Suprapubic skin (tissue), 4 donors: ENCODE data around the gene SNX2. TPM values are rescaled to one million over a fixed set of nuclear protein-coding genes. Genes with fewer than 3 reads are reported as not detected.

Source experiments
- DNase-seq, 2 donors: peaks; one replicate each; pipeline ENCODE4 v3.0.0-alpha.2; 2019; ENCODE audit warnings: low spot score in 2 of 2
- H3K27ac ChIP-seq: fragments of 200-600 bp; sonication (generic); one replicate; pipeline ENCODE4 v1.5.1; 2019
- H3K27me3 ChIP-seq: fragments of 200-600 bp; sonication (generic); one replicate; pipeline ENCODE4 v1.5.1; 2019
- H3K36me3 ChIP-seq: fragments of 200-600 bp; sonication (generic); one replicate; pipeline ENCODE4 v1.5.1; 2019
- H3K4me1 ChIP-seq: fragments of 200-600 bp; sonication (generic); one replicate; pipeline ENCODE4 v1.5.1; 2019
- H3K4me3 ChIP-seq: fragments of 200-600 bp; sonication (generic); one replicate; pipeline ENCODE4 v1.5.1; 2019; ENCODE audit warnings: mild to moderate bottlenecking
- H3K9me3 ChIP-seq: fragments of 200-600 bp; sonication (generic); one replicate; pipeline ENCODE4 v1.5.1; 2019
- CTCF ChIP-seq, 2 donors: fragments of 200-600 bp in 1 of 2; fragments of 450-650 bp in 1 of 2; sonication (generic) in 1 of 2; IDR thresholded peaks; one replicate each; pipeline ENCODE4 v1.5.1; 2016 to 2019; ENCODE audit warnings: antibody characterized with exemption in 2 of 2, mild to moderate bottlenecking in 1 of 2, moderate library complexity in 1 of 2
- EP300 ChIP-seq: sonication (generic); formaldehyde crosslinking; IDR thresholded peaks from one replicate; pipeline ENCODE4 v1.6.1; 2017; ENCODE audit warnings: antibody characterized with exemption
- POLR2A ChIP-seq, 2 donors: fragments of 450-650 bp; IDR thresholded peaks; one replicate each; pipeline ENCODE4 v1.6.1; 2017; ENCODE audit warnings: antibody characterized with exemption in 2 of 2, mild to moderate bottlenecking in 2 of 2, moderate library complexity in 2 of 2
- POLR2AphosphoS5 ChIP-seq, 3 donors: sonication (generic); formaldehyde crosslinking; IDR thresholded peaks; one replicate each; pipeline ENCODE4 v1.6.1; 2017; ENCODE audit warnings: antibody characterized with exemption in 3 of 3
- WGBS: methylation state at CpG from one replicate; pipeline ENCODE4 v1.1.5; 2018; 5-methylcytosine and 5-hydroxymethylcytosine counted together
- total RNA-seq, 4 donors: library from RNA; depleted of rRNA; stranded (reverse); fragments of >200 nt; gene quantifications; one replicate each; pipeline ENCODE4 v1.1.0, GENCODE V29; 2016

The SNX2 gene
- total RNA-seq, 4 donors from 2014 or later: 33.8 to 60.3 (median 45.4) TPM

GRCh38 chr5:122815218-122815767, 40.4 kb downstream of the SNX2 start:
- no peaks in the 10 kb centered on the region for H3K9me3 ChIP-seq
- no peak overlapping the region for H3K4me3 ChIP-seq
- DNase-seq: no peak
- no peaks in the 10 kb centered on the region for H3K27me3 ChIP-seq
- WGBS: 96% methylated on average over 3 of the region's 3 CpGs
- peaks cover 27% of the 10 kb centered on the region for H3K36me3 ChIP-seq
- no peaks in the 10 kb centered on the region for H3K4me1 ChIP-seq
- H3K27ac ChIP-seq: no peak overlapping the region
- TF ChIP-seq CTCF (IDR thresholded peaks at IDR 0.05) (no peak), POLR2AphosphoS5 (IDR thresholded peaks at IDR 0.05) (no peak), POLR2A (IDR thresholded peaks at IDR 0.05) (no peak), EP300 (no peak)

DNA sequence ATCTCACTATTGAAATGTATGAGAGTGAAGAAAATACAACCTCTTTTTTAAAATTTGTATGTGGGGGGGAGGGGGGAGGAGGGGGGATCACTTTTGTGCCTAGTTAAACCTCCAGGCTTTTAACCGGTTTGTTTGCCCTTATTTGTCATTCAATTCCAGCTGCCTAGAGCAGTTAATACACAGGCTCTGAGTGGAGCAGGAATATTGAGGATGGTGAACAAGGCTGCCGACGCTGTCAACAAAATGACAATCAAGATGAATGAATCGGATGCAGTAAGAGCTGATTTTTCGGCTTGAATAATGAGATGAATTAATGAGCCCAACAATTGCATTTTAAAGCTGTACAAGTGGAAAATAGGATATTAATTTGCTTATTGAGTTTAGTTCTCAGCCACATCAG, 41.9 kb downstream of the SNX2 start:
- DNase-seq: no peak
- WGBS: 83% methylated on average over 5 of the region's 5 CpGs
- TF ChIP-seq POLR2AphosphoS5 (IDR thresholded peaks at IDR 0.05) (no peak), POLR2A (IDR thresholded peaks at IDR 0.05) (no peak), CTCF (IDR thresholded peaks at IDR 0.05) (no peak), EP300 (no peak)
- Histone ChIP-seq H3K4me3 (no peak overlapping the region), H3K9me3 (no peaks in the 10 kb centered on the region), H3K27me3 (no peaks in the 10 kb centered on the region), H3K4me1 (no peaks in the 10 kb centered on the region), H3K36me3 (peaks cover 35% of the 10 kb centered on the region), H3K27ac (no peak overlapping the region)

DNA sequence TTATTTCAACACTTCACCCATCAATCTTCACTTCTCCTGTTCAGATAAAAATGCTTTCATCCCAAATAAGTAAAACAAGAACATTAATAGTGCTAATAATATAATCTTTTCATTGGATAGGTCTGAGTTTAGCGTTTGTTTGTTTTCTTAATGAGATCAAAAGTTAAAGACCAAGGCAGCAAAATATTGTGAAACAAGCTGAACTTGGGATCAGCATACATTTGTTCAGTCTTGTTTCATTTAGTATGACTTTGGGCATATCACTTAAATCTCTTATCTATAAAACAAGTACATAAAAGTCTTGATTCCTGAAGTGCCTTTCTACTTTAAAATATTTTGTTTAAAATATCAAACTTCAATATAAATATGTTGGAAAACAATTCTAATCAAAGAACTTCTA, 57.1 kb downstream of the SNX2 start:
- no peak overlapping the region for H3K4me3 ChIP-seq
- no peaks in the 10 kb centered on the region for H3K4me1 ChIP-seq
- H3K27me3 ChIP-seq: no peaks in the 10 kb centered on the region
- no peak overlapping the region for H3K27ac ChIP-seq
- DNase-seq: no peak
- WGBS: 68% methylated on average over 1 of the region's 1 CpG
- no peaks in the 10 kb centered on the region for H3K9me3 ChIP-seq
- TF ChIP-seq EP300 (no peak), POLR2AphosphoS5 (IDR thresholded peaks at IDR 0.05) (no peak), POLR2A (IDR thresholded peaks at IDR 0.05) (no peak), CTCF (IDR thresholded peaks at IDR 0.05) (no peak)
- peaks cover 28% of the 10 kb centered on the region for H3K36me3 ChIP-seq

GRCh38 chr5:122835681-122836080, 60.8 kb downstream of the SNX2 start:
- H3K36me3 ChIP-seq: no peaks in the 10 kb centered on the region
- H3K4me3 ChIP-seq: no peak overlapping the region
- H3K27ac ChIP-seq: no peak overlapping the region
- no peaks in the 10 kb centered on the region for H3K9me3 ChIP-seq
- TF ChIP-seq CTCF (IDR thresholded peaks at IDR 0.05): no peak
- TF ChIP-seq POLR2AphosphoS5 (IDR thresholded peaks at IDR 0.05): no peak
- TF ChIP-seq POLR2A (IDR thresholded peaks at IDR 0.05): no peak
- TF ChIP-seq EP300: no peak
- whole genome bisulfite sequencing: 69% methylated on average over 1 of the region's 1 CpG
- no peaks in the 10 kb centered on the region for H3K27me3 ChIP-seq
- no peak for DNase-seq
- H3K4me1 ChIP-seq: no peaks in the 10 kb centered on the region

GRCh38 chr5:122836947-122837346, 62.1 kb downstream of the SNX2 start:
- Histone ChIP-seq H3K4me1 (no peaks in the 10 kb centered on the region), H3K4me3 (no peak overlapping the region), H3K9me3 (no peaks in the 10 kb centered on the region), H3K27me3 (no peaks in the 10 kb centered on the region), H3K36me3 (no peaks in the 10 kb centered on the region), H3K27ac (no peak overlapping the region)
- TF ChIP-seq EP300: no peak
- no peak for TF ChIP-seq POLR2A (IDR thresholded peaks at IDR 0.05)
- TF ChIP-seq POLR2AphosphoS5 (IDR thresholded peaks at IDR 0.05): no peak
- TF ChIP-seq CTCF (IDR thresholded peaks at IDR 0.05): no peak
- no peak for DNase-seq
- 89% methylated on average over 3 of the region's 3 CpGs for WGBS
